Caco-2 (cell line): ENCODE results near the gene SEC31B. TPM values are rescaled to one million over a fixed set of nuclear protein-coding genes. Genes with fewer than 3 reads are reported as not detected.

Source experiments
- BruUV-seq: library from RNA; stranded (reverse); fragments of 400-500 nt; replicated peaks from 2 replicates; lab custom pipeline; 2021; lab: Mats Ljungman, UMichigan
- CTCF ChIA-PET: fragments of 300-600 bp; sonication (Branson Sonifier 250); formaldehyde crosslinking; loops from one replicate; lab custom pipeline; 2022; ENCODE audit warnings: antibody characterized with exemption; lab: Charles Lee
- POLR2A ChIA-PET: fragments of 300-600 bp; sonication (Branson Sonifier 250); formaldehyde crosslinking; loops from one replicate; lab custom pipeline; 2022; ENCODE audit warnings: antibody characterized with exemption; lab: Charles Lee
- DNase-seq, 2 experiments: peaks; one replicate each; pipeline versions ENCODE4 v3.0.0 to v3.0.0-alpha.2; 2020 to 2022
- H3K27me3 ChIP-seq: replicated peaks from 2 replicates; pipeline ENCODE4 v1.6.0; 2011; ENCODE audit warnings: low read length; ENCODE audit not compliant: control insufficient read depth, insufficient read depth
- H3K36me3 ChIP-seq: 2 replicates; pipeline ENCODE4 v1.5.1; 2011; ENCODE audit warnings: low read length; ENCODE audit not compliant: control insufficient read depth, insufficient read depth
- H3K4me1 ChIP-seq: fragments of 250-450 bp; sonication (Bioruptor Pico); 2 replicates; pipeline ENCODE4 v1.5.1; 2020; ENCODE audit warnings: mild to moderate bottlenecking
- H3K4me3 ChIP-seq: 2 replicates; pipeline ENCODE4 v1.5.1; 2011; ENCODE audit warnings: low read depth, mild to moderate bottlenecking, control low read depth, low read length
- H3K9me3 ChIP-seq: fragments of 250-450 bp; sonication (Bioruptor Pico); 2 replicates; pipeline ENCODE4 v1.5.1; 2020; ENCODE audit warnings: mild to moderate bottlenecking, moderate library complexity
- H3K27ac Mint-ChIP-seq: one replicate; pipeline ENCODE4 v1.8.0; 2022; ENCODE audit warnings: mixed read lengths; ENCODE audit not compliant: unreplicated experiment
- H3K27me3 Mint-ChIP-seq: one replicate; pipeline ENCODE4 v1.8.0; 2022; ENCODE audit warnings: mixed read lengths; ENCODE audit not compliant: insufficient read depth, unreplicated experiment
- H3K36me3 Mint-ChIP-seq: one replicate; pipeline ENCODE4 v1.8.0; 2022; ENCODE audit warnings: mild to moderate bottlenecking, mixed read lengths; ENCODE audit not compliant: insufficient read depth, unreplicated experiment
- H3K4me1 Mint-ChIP-seq: one replicate; pipeline ENCODE4 v1.8.0; 2022; ENCODE audit warnings: low read depth, mixed read lengths; ENCODE audit not compliant: unreplicated experiment
- H3K4me3 Mint-ChIP-seq: one replicate; pipeline ENCODE4 v1.8.0; 2022; ENCODE audit warnings: mild to moderate bottlenecking, moderate library complexity, mixed read lengths; ENCODE audit not compliant: unreplicated experiment
- H3K9me3 Mint-ChIP-seq: one replicate; pipeline ENCODE4 v1.8.0; 2022; ENCODE audit warnings: mixed read lengths; ENCODE audit not compliant: unreplicated experiment
- CTCF ChIP-seq, 2 experiments: fragments of 200-600 bp in 1 of 2; IDR thresholded peaks; 1 replicate in 1 of 2; 2 replicates in 1 of 2; pipeline versions ENCODE4 v1.5.1 to v1.8.0; 2011 to 2022; ENCODE audit warnings: antibody characterized with exemption in 1 of 2, control low read depth in 1 of 2, inconsistent platforms in 1 of 2, low read depth in 1 of 2, low read length in 1 of 2, mild to moderate bottlenecking in 1 of 2, moderate library complexity in 1 of 2; ENCODE audit not compliant: insufficient read depth in 1 of 2, severe bottlenecking in 1 of 2, unreplicated experiment in 1 of 2
- intact Hi-C: fragments of 100-400 bp; cut with micrococcal nuclease; formaldehyde crosslinking; loops from one replicate; pipeline ENCODE4 v1.10.0; 2022; ENCODE audit not compliant: unreplicated experiment
- total RNA-seq: library from RNA; stranded (reverse); gene quantifications from 2 replicates; pipeline ENCODE4 v1.2.3, GENCODE V29; 2022

The SEC31B gene
- total RNA-seq, 1 experiment from 2014 or later: 5.1 TPM

- ChIA-PET CTCF (interaction anchor here (0.6 to 4.9 kb wide), 2 partner anchors 127 to 313 kb away, joined by 3 to 84 read pairs; no protein-coding TSS in a partner anchor), POLR2A (no interaction called here)
- Histone ChIP-seq H3K36me3 (no peaks in the 10 kb centered on the region), H3K4me3 (no peak overlapping the region), H3K9me3 (no peaks in the 10 kb centered on the region), H3K27me3 (no peaks in the 10 kb centered on the region), H3K4me1 (peaks cover 11% of the 10 kb centered on the region)
- Mint-ChIP-seq H3K9me3 (no peaks in the 10 kb centered on the region), H3K4me1 (peaks cover 5% of the 10 kb centered on the region), H3K27ac (no peak overlapping the region), H3K27me3 (peaks cover 6% of the 10 kb centered on the region), H3K36me3 (peaks cover 13% of the 10 kb centered on the region), H3K4me3 (no peak overlapping the region)
- no peak for TF ChIP-seq CTCF (IDR thresholded peaks at IDR 0.05; ENCODE audit: insufficient read depth in 1 of 2, low read depth in 1 of 2, low read length in 1 of 2, severe bottlenecking in 1 of 2, unreplicated experiment in 1 of 2)
- no TSS peak for BruUV-seq
- intact Hi-C loops: no loop called here
- no peak for DNase-seq
Observed at GRCh38 chr10:100565206-100565985, 45.7 kb upstream of the SEC31B start.

GRCh38 chr10:100562008-100562672 lies 42.5 kb upstream of the SEC31B start:
- H3K9me3 ChIP-seq: no peaks in the 10 kb centered on the region
- Mint-ChIP-seq H3K4me3 (peak overlapping the region; percentile 12), H3K27ac (no peak overlapping the region), H3K27me3 (peaks cover 5% of the 10 kb centered on the region), H3K4me1 (peaks cover 6% of the 10 kb centered on the region), H3K36me3 (peaks cover 14% of the 10 kb centered on the region), H3K9me3 (no peaks in the 10 kb centered on the region)
- peak; percentile 97 to 100 for TF ChIP-seq CTCF (IDR thresholded peaks at IDR 0.05; ENCODE audit: insufficient read depth in 1 of 2, low read depth in 1 of 2, low read length in 1 of 2, severe bottlenecking in 1 of 2, unreplicated experiment in 1 of 2)
- H3K4me1 ChIP-seq: peaks cover 11% of the 10 kb centered on the region
- ChIA-PET POLR2A (interaction anchor here (0.5 kb wide), 1 partner anchor 179 kb away, joined by 5 read pairs; no protein-coding TSS in a partner anchor), CTCF (interaction anchor here (0.5 to 4.9 kb wide), 17 partner anchors 9 to 326 kb away, joined by 3 to 84 read pairs (median 4); partner anchors contain the start of genes HIF1AN and PAX2)
- no peaks in the 10 kb centered on the region for H3K27me3 ChIP-seq
- DNase-seq: peak; percentile 83 to 92
- intact Hi-C loops: loop anchor here (1.0 to 5.0 kb wide), 6 partner anchors 167 to 450 kb away; no protein-coding TSS in a partner anchor
- no peaks in the 10 kb centered on the region for H3K36me3 ChIP-seq
- BruUV-seq: no TSS peak
- H3K4me3 ChIP-seq: peak overlapping the region; percentile 6; the same call in 1 of the 2 replicates

- no peaks in the 10 kb centered on the region for H3K36me3 ChIP-seq
- ChIA-PET CTCF (interaction anchor here (0.6 to 4.9 kb wide), 7 partner anchors 163 to 328 kb away, joined by 3 to 84 read pairs (median 4); no protein-coding TSS in a partner anchor), POLR2A (no interaction called here)
- H3K4me1 Mint-ChIP-seq: peaks cover 6% of the 10 kb centered on the region
- no TSS peak for BruUV-seq
- peaks cover 14% of the 10 kb centered on the region for H3K36me3 Mint-ChIP-seq
- H3K27me3 ChIP-seq: no peaks in the 10 kb centered on the region
- H3K27me3 Mint-ChIP-seq: no peaks in the 10 kb centered on the region
- intact Hi-C loops: loop anchor here (5.0 kb wide), 1 partner anchor 451 kb away; no protein-coding TSS in a partner anchor
- H3K4me1 ChIP-seq: peaks cover 11% of the 10 kb centered on the region
- H3K9me3 ChIP-seq: no peaks in the 10 kb centered on the region
- no peak for DNase-seq
- H3K9me3 Mint-ChIP-seq: no peaks in the 10 kb centered on the region
- no peak overlapping the region for H3K4me3 Mint-ChIP-seq
- H3K27ac Mint-ChIP-seq: peak overlapping the region; percentile 28
- no peak overlapping the region for H3K4me3 ChIP-seq
- no peak for TF ChIP-seq CTCF (IDR thresholded peaks at IDR 0.05; ENCODE audit: insufficient read depth in 1 of 2, low read depth in 1 of 2, low read length in 1 of 2, severe bottlenecking in 1 of 2, unreplicated experiment in 1 of 2)
Observed at GRCh38 chr10:100561005-100561404, 41.3 kb upstream of the SEC31B start.
